Measurements from ENCODE around the gene DAPK1.
A peak's percentile ranks its signal among the peaks of the same experiment; 100 is the strongest.

The DAPK1 gene

GRCh38 chr9:87498046-87498810 is 561 bp downstream of the DAPK1 start (continued):
- TF ChIP-seq ZFHX2 (tag by site-specific recombination; conservative IDR thresholded peaks at IDR 0.05) (peak; percentile 34; the same call in 1 of the 2 replicates), ZBTB11 (tag by site-specific recombination; conservative IDR thresholded peaks at IDR 0.05; ENCODE audit: low read depth) (0 out of 2 replicates have a peak, but pooled peaks have one; percentile 11)

- TF ChIP-seq ZNF544 (tag by site-specific recombination; IDR thresholded peaks at IDR 0.05) (no peak), ZNF658 (tag by site-specific recombination; IDR thresholded peaks at IDR 0.05) (no peak), ZNF600 (tag by site-specific recombination; IDR thresholded peaks at IDR 0.05) (0 out of 2 replicates have a peak, but pooled peaks have one; percentile 13), ZNF433 (tag by site-specific recombination; IDR thresholded peaks at IDR 0.05; ENCODE audit: low read depth) (no peak), ZBTB6 (tag by site-specific recombination; IDR thresholded peaks at IDR 0.05) (peak; percentile 33; the same call in 1 of the 2 replicates), IKZF3 (tag by site-specific recombination; IDR thresholded peaks at IDR 0.05) (no peak), ZNF140 (tag by site-specific recombination; IDR thresholded peaks at IDR 0.05) (no peak), ZNF2 (tag by site-specific recombination; IDR thresholded peaks at IDR 0.05) (no peak), TCF7L2 (IDR thresholded peaks at IDR 0.05; ENCODE audit: borderline replicate concordance, low read depth, low read length) (no peak), ZNF560 (tag by site-specific recombination; IDR thresholded peaks at IDR 0.05; ENCODE audit: borderline replicate concordance) (no peak), FEZF1 (tag by site-specific recombination; IDR thresholded peaks at IDR 0.05) (no peak), ZNF121 (tag by site-specific recombination; IDR thresholded peaks at IDR 0.05) (no peak), GLIS2 (tag by site-specific recombination; IDR thresholded peaks at IDR 0.05) (0 out of 2 replicates have a peak, but pooled peaks have one; percentile 14), ZBTB11 (tag by site-specific recombination; conservative IDR thresholded peaks at IDR 0.05; ENCODE audit: low read depth) (no peak; the same call in none of the 2 replicates), PRDM10 (tag by site-specific recombination; IDR thresholded peaks at IDR 0.05) (0 out of 2 replicates have a peak, but pooled peaks have one; percentile 39), ZNF335 (tag by site-specific recombination; conservative IDR thresholded peaks at IDR 0.05) (peak; percentile 95)
- Histone ChIP-seq H3K27ac (ENCODE audit: extremely low read depth, low read depth, low read length) (peak overlapping the region; percentile 87; the same call in 1 of the 2 replicates), H3K4me1 (ENCODE audit: control insufficient read depth, insufficient read depth, low read length) (peaks cover 9% of the 10 kb centered on the region; the same call in 1 of the 2 replicates), H3K36me3 (ENCODE audit: control insufficient read depth in 2 of 2, insufficient read depth in 1 of 2, low read length in 2 of 2) (peaks cover 0 to 4% of the 10 kb centered on the region in 2 experiments; a peak in 1 of 3 replicates), H3K4me3 (ENCODE audit: low read depth, low read length) (peak overlapping the region; percentile 73), H3K9me3 (ENCODE audit: control insufficient read depth, insufficient read depth, low read depth, low read length) (no peaks in the 10 kb centered on the region)
- ChIA-PET POLR2A (interaction anchor here (0.6 to 1.6 kb wide), 3 partner anchors 92 to 129 kb away, joined by 3 to 5 read pairs (median 5); no protein-coding TSS in a partner anchor), CTCF (interaction anchor here (0.6 to 2.6 kb wide), 3 partner anchors 155 to 196 kb away, joined by 3 to 14 read pairs (median 5); no protein-coding TSS in a partner anchor)
These were observed 1.2 kb downstream of the DAPK1 start for GRCh38 chr9:87498811-87499360.
